CD4-positive, alpha-beta T cell (primary cell): Measurements from ENCODE around the gene KIAA2012. TPM values are rescaled to one million over a fixed set of nuclear protein-coding genes. Genes with fewer than 3 reads are reported as not detected.

Source experiments
- ATAC-seq: fragments of 200-7000 bp; cut with Tn5 transposase; one replicate; pipeline ENCODE4 v1.10.0; 2022; ENCODE audit warnings: mild to moderate bottlenecking; ENCODE audit not compliant: poor library complexity
- CTCF ChIA-PET: fragments of 350-600 bp; sonication (Branson Sonifier 250); formaldehyde crosslinking; loops from one replicate; lab custom pipeline; 2021; ENCODE audit warnings: antibody characterized with exemption, inconsistent platforms; lab: Charles Lee
- POLR2A ChIA-PET: fragments of 350-600 bp; sonication (Branson Sonifier 250); formaldehyde crosslinking; loops from one replicate; lab custom pipeline; 2021; ENCODE audit warnings: antibody characterized with exemption, inconsistent platforms; lab: Charles Lee
- DNase-seq, 14 experiments: peaks; one replicate each; pipeline ENCODE4 v3.0.0-alpha.2; 2013 to 2020; ENCODE audit warnings: mixed read lengths in 2 of 14
- H3K27ac ChIP-seq, 2 donors: one replicate each; pipeline versions ENCODE4 v1.5.1 to v1.7.0; 2013; ENCODE audit warnings: low read length in 2 of 2, low read depth in 1 of 2, mild to moderate bottlenecking in 1 of 2
- H3K27me3 ChIP-seq, 2 experiments: 1 replicate in 1 of 2; 2 replicates in 1 of 2; pipeline versions ENCODE4 v1.6.1 to v1.7.0; 2013; ENCODE audit warnings: low read length in 2 of 2, control low read depth in 1 of 2, mild to moderate bottlenecking in 1 of 2, moderate library complexity in 1 of 2; ENCODE audit not compliant: insufficient read depth in 2 of 2, control insufficient read depth in 1 of 2
- H3K36me3 ChIP-seq: one replicate; pipeline ENCODE4 v1.6.1; 2013; ENCODE audit warnings: low read length, control low read depth; ENCODE audit not compliant: insufficient read depth
- H3K4me1 ChIP-seq: one replicate; pipeline ENCODE4 v1.6.1; 2013; ENCODE audit warnings: low read length, control low read depth; ENCODE audit not compliant: insufficient read depth
- H3K4me3 ChIP-seq: one replicate; pipeline ENCODE4 v1.5.1; 2013; ENCODE audit warnings: mild to moderate bottlenecking, low read length, moderate library complexity
- H3K9me3 ChIP-seq, 2 experiments: 1 replicate in 1 of 2; 2 replicates in 1 of 2; pipeline versions ENCODE4 v1.6.1 to v1.7.0; 2013; ENCODE audit warnings: low read length in 2 of 2, mild to moderate bottlenecking in 2 of 2, control low read depth in 1 of 2, moderate library complexity in 1 of 2; ENCODE audit not compliant: control insufficient read depth in 1 of 2, insufficient read depth in 1 of 2
- H3K27ac Mint-ChIP-seq: one replicate; pipeline ENCODE4 v1.8.0; 2020; ENCODE audit warnings: mixed read lengths
- H3K27me3 Mint-ChIP-seq: one replicate; pipeline ENCODE4 v1.8.0; 2021; ENCODE audit warnings: mixed read lengths
- H3K36me3 Mint-ChIP-seq: one replicate; pipeline ENCODE4 v1.8.0; 2021; ENCODE audit warnings: low read depth, mixed read lengths
- H3K4me1 Mint-ChIP-seq: one replicate; pipeline ENCODE4 v1.8.0; 2021; ENCODE audit warnings: low read depth, mixed read lengths
- H3K4me3 Mint-ChIP-seq: one replicate; pipeline ENCODE4 v1.8.0; 2020; ENCODE audit warnings: mild to moderate bottlenecking, mixed read lengths
- H3K9me3 Mint-ChIP-seq: one replicate; pipeline ENCODE4 v1.8.0; 2020; ENCODE audit warnings: mixed read lengths
- CTCF ChIP-seq: fragments of 200-600 bp; IDR thresholded peaks from one replicate; pipeline ENCODE4 v1.8.0; 2022; ENCODE audit warnings: antibody characterized with exemption, mild to moderate bottlenecking
- intact Hi-C, 2 experiments: fragments of 100-400 bp; cut with DNase I in 1 of 2; cut with micrococcal nuclease in 1 of 2; formaldehyde crosslinking; loops; one replicate each; pipeline versions ENCODE4 v1.15.1 to v1.9.0; 2023 to 2025; cut with DNase I, micrococcal nuclease
- total RNA-seq, 174 experiments: library from RNA in 2 of 174; stranded (reverse) in 2 of 174; gene quantifications; one replicate each; pipeline ENCODE4 v1.2.3 and lab custom pipeline; 2021 to 2026

Gene KIAA2012
- total RNA-seq, 2 experiments from 2014 or later: not detected

- Mint-ChIP-seq H3K36me3 (no peaks in the 10 kb centered on the region), H3K4me3 (no peak overlapping the region), H3K9me3 (no peaks in the 10 kb centered on the region), H3K27ac (no peak overlapping the region), H3K4me1 (no peaks in the 10 kb centered on the region), H3K27me3 (peaks cover 59% of the 10 kb centered on the region)
- H3K27me3 ChIP-seq: peaks cover 6 to 23% of the 10 kb centered on the region in 2 experiments
- no peaks in the 10 kb centered on the region for H3K9me3 ChIP-seq
- intact Hi-C loops: loop anchor here in 1 of 2 experiments (10.0 kb wide), 1 partner anchor 187 kb away; no protein-coding TSS in a partner anchor
- ATAC-seq (no peak), DNase-seq (no peak)
- no peaks in the 10 kb centered on the region for H3K36me3 ChIP-seq
- H3K27ac ChIP-seq: no peak overlapping the region
- H3K4me3 ChIP-seq: no peak overlapping the region
- no peaks in the 10 kb centered on the region for H3K4me1 ChIP-seq
- ChIA-PET POLR2A (no interaction called here), CTCF (no interaction called here)
- TF ChIP-seq CTCF: no peak
Measured at GRCh38 chr2:202052235-202052634, 20.8 kb upstream of the KIAA2012 start.

- CTCF ChIA-PET: no interaction called here
Measured at GRCh38 chr2:202054679-202055078, 18.4 kb upstream of the KIAA2012 start.

GRCh38 chr2:202056611-202057010 is 16.4 kb upstream of the KIAA2012 start:
- Mint-ChIP-seq H3K4me3 (no peak overlapping the region), H3K36me3 (no peaks in the 10 kb centered on the region), H3K4me1 (no peaks in the 10 kb centered on the region), H3K9me3 (no peaks in the 10 kb centered on the region), H3K27ac (no peak overlapping the region), H3K27me3 (peaks cover 64% of the 10 kb centered on the region)
- intact Hi-C loops: loop anchor here (1.0 to 10.0 kb wide), 3 partner anchors 49 to 196 kb away; no protein-coding TSS in a partner anchor
- H3K27me3 ChIP-seq: peaks cover 5 to 16% of the 10 kb centered on the region in 2 experiments
- DNase-seq: peak in 3 of 14 experiments; percentile 9 to 29 (median 14)
- H3K4me3 ChIP-seq: no peak overlapping the region
- H3K9me3 ChIP-seq: no peaks in the 10 kb centered on the region
- no peaks in the 10 kb centered on the region for H3K4me1 ChIP-seq
- H3K36me3 ChIP-seq: no peaks in the 10 kb centered on the region
- ChIA-PET CTCF (interaction anchor here (1.2 kb wide), 1 partner anchor 14 kb away, joined by 3 read pairs; no protein-coding TSS in a partner anchor), POLR2A (no interaction called here)
- no peak overlapping the region for H3K27ac ChIP-seq
- ATAC-seq: no peak
- TF ChIP-seq CTCF: peak; percentile 24

More at GRCh38 chr2:202054679-202055078, 18.4 kb upstream of the KIAA2012 start:
- Histone ChIP-seq H3K27ac (no peak overlapping the region), H3K27me3 (peaks cover 5 to 16% of the 10 kb centered on the region in 2 experiments), H3K4me3 (no peak overlapping the region), H3K9me3 (no peaks in the 10 kb centered on the region), H3K4me1 (no peaks in the 10 kb centered on the region), H3K36me3 (no peaks in the 10 kb centered on the region)
- Mint-ChIP-seq H3K4me1 (no peaks in the 10 kb centered on the region), H3K27ac (no peak overlapping the region), H3K36me3 (no peaks in the 10 kb centered on the region), H3K9me3 (no peaks in the 10 kb centered on the region), H3K4me3 (no peak overlapping the region), H3K27me3 (peaks cover 65% of the 10 kb centered on the region)
- intact Hi-C loops: loop anchor here in 1 of 2 experiments (5.0 to 10.0 kb wide), 2 partner anchors 47 to 190 kb away; no protein-coding TSS in a partner anchor
- no peak for TF ChIP-seq CTCF
- ATAC-seq (no peak), DNase-seq (no peak)
- POLR2A ChIA-PET: no interaction called here
